ENCODE measurements around the gene GRIN3B. TPM values are rescaled to one million over a fixed set of nuclear protein-coding genes. Genes with fewer than 3 reads are reported as not detected.

The GRIN3B gene
- total and polyA plus RNA-seq, 9 of the 15 experiments (the other 6 are each of a cell fraction or from before 2014, with no cell fraction given) = 0.06 to 0.95 (median 0.19) TPM; not detected in 6

DNA sequence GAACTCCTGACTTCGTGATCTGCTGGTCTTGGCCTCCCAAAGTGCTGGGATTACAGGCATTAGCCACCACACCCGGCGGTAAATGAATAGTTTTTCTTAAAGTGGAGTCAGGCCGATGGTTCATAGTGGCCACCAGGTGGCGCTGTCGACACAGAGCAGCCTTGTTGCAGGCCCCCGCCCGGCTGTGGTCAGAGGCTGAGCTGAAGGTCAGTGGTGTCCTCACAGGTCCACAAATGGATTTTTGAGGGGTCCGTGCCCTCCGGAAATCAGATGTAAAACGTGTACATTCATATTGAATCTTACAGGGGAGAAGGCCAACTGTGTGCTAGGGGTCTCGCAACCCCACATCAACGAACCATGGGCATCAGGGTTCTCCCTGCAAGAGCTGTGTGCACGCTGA, 29.5 kb upstream of the GRIN3B start (continued):
- TF ChIP-seq, protein P1, sequence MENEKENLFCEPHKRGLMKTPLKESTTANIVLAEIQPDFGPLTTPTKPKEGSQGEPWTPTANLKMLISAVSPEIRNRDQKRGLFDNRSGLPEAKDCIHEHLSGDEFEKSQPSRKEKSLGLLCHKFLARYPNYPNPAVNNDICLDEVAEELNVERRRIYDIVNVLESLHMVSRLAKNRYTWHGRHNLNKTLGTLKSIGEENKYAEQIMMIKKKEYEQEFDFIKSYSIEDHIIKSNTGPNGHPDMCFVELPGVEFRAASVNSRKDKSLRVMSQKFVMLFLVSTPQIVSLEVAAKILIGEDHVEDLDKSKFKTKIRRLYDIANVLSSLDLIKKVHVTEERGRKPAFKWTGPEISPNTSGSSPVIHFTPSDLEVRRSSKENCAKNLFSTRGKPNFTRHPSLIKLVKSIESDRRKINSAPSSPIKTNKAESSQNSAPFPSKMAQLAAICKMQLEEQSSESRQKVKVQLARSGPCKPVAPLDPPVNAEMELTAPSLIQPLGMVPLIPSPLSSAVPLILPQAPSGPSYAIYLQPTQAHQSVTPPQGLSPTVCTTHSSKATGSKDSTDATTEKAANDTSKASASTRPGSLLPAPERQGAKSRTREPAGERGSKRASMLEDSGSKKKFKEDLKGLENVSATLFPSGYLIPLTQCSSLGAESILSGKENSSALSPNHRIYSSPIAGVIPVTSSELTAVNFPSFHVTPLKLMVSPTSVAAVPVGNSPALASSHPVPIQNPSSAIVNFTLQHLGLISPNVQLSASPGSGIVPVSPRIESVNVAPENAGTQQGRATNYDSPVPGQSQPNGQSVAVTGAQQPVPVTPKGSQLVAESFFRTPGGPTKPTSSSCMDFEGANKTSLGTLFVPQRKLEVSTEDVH (IDR thresholded peaks at IDR 0.05; ENCODE audit: low read depth, partially characterized antibody) = no peak
- TF ChIP-seq, protein P2, sequence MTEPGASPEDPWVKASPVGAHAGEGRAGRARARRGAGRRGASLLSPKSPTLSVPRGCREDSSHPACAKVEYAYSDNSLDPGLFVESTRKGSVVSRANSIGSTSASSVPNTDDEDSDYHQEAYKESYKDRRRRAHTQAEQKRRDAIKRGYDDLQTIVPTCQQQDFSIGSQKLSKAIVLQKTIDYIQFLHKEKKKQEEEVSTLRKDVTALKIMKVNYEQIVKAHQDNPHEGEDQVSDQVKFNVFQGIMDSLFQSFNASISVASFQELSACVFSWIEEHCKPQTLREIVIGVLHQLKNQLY (CRISPR knock-in tag; conservative IDR thresholded peaks at IDR 0.05) = no peak
- TF ChIP-seq TEAD4 (IDR thresholded peaks at IDR 0.05; ENCODE audit: low read length) (0 out of 2 replicates have a peak, but pooled peaks have one; percentile 15), TEAD4 (CRISPR knock-in tag; IDR thresholded peaks at IDR 0.05; ENCODE audit: borderline replicate concordance) (no peak), JUN (IDR thresholded peaks at IDR 0.05; ENCODE audit: borderline replicate concordance, low read depth, low read length) (no peak), JUN (CRISPR knock-in tag; IDR thresholded peaks at IDR 0.05; ENCODE audit: borderline replicate concordance) (no peak), ZBTB2 (IDR thresholded peaks at IDR 0.05) (no peak), STAT5B (CRISPR knock-in tag; IDR thresholded peaks at IDR 0.05) (no peak)
- TF ChIP-seq, protein P3, sequence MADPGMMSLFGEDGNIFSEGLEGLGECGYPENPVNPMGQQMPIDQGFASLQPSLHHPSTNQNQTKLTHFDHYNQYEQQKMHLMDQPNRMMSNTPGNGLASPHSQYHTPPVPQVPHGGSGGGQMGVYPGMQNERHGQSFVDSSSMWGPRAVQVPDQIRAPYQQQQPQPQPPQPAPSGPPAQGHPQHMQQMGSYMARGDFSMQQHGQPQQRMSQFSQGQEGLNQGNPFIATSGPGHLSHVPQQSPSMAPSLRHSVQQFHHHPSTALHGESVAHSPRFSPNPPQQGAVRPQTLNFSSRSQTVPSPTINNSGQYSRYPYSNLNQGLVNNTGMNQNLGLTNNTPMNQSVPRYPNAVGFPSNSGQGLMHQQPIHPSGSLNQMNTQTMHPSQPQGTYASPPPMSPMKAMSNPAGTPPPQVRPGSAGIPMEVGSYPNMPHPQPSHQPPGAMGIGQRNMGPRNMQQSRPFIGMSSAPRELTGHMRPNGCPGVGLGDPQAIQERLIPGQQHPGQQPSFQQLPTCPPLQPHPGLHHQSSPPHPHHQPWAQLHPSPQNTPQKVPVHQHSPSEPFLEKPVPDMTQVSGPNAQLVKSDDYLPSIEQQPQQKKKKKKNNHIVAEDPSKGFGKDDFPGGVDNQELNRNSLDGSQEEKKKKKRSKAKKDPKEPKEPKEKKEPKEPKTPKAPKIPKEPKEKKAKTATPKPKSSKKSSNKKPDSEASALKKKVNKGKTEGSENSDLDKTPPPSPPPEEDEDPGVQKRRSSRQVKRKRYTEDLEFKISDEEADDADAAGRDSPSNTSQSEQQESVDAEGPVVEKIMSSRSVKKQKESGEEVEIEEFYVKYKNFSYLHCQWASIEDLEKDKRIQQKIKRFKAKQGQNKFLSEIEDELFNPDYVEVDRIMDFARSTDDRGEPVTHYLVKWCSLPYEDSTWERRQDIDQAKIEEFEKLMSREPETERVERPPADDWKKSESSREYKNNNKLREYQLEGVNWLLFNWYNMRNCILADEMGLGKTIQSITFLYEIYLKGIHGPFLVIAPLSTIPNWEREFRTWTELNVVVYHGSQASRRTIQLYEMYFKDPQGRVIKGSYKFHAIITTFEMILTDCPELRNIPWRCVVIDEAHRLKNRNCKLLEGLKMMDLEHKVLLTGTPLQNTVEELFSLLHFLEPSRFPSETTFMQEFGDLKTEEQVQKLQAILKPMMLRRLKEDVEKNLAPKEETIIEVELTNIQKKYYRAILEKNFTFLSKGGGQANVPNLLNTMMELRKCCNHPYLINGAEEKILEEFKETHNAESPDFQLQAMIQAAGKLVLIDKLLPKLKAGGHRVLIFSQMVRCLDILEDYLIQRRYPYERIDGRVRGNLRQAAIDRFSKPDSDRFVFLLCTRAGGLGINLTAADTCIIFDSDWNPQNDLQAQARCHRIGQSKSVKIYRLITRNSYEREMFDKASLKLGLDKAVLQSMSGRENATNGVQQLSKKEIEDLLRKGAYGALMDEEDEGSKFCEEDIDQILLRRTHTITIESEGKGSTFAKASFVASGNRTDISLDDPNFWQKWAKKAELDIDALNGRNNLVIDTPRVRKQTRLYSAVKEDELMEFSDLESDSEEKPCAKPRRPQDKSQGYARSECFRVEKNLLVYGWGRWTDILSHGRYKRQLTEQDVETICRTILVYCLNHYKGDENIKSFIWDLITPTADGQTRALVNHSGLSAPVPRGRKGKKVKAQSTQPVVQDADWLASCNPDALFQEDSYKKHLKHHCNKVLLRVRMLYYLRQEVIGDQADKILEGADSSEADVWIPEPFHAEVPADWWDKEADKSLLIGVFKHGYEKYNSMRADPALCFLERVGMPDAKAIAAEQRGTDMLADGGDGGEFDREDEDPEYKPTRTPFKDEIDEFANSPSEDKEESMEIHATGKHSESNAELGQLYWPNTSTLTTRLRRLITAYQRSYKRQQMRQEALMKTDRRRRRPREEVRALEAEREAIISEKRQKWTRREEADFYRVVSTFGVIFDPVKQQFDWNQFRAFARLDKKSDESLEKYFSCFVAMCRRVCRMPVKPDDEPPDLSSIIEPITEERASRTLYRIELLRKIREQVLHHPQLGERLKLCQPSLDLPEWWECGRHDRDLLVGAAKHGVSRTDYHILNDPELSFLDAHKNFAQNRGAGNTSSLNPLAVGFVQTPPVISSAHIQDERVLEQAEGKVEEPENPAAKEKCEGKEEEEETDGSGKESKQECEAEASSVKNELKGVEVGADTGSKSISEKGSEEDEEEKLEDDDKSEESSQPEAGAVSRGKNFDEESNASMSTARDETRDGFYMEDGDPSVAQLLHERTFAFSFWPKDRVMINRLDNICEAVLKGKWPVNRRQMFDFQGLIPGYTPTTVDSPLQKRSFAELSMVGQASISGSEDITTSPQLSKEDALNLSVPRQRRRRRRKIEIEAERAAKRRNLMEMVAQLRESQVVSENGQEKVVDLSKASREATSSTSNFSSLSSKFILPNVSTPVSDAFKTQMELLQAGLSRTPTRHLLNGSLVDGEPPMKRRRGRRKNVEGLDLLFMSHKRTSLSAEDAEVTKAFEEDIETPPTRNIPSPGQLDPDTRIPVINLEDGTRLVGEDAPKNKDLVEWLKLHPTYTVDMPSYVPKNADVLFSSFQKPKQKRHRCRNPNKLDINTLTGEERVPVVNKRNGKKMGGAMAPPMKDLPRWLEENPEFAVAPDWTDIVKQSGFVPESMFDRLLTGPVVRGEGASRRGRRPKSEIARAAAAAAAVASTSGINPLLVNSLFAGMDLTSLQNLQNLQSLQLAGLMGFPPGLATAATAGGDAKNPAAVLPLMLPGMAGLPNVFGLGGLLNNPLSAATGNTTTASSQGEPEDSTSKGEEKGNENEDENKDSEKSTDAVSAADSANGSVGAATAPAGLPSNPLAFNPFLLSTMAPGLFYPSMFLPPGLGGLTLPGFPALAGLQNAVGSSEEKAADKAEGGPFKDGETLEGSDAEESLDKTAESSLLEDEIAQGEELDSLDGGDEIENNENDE (IDR thresholded peaks at IDR 0.05; ENCODE audit: low read depth, low read length) = no peak

Data from K562 (cell line).